Measurements from ENCODE around the gene RGS19. TPM values are rescaled to one million over a fixed set of nuclear protein-coding genes. Genes with fewer than 3 reads are reported as not detected.
A peak's percentile ranks its signal among the peaks of the same experiment; 100 is the strongest.

The RGS19 gene
- total RNA-seq, 1 donor from 2014 or later, result 4.6 TPM

GRCh38 chr20:64065062-64065973 lies 14.0 kb downstream of the RGS19 start:
- peak; percentile 95 for DNase-seq (ENCODE audit: low spot score)
- peak; percentile 57 for ATAC-seq

GRCh38 chr20:64064145-64064698 lies 15.1 kb downstream of the RGS19 start:
- peak; percentile 43 for ATAC-seq

GRCh38 chr20:64063389-64064144 lies 15.8 kb downstream of the RGS19 start:
- peak; percentile 1 for ATAC-seq

More at GRCh38 chr20:64064145-64064698, 15.1 kb downstream of the RGS19 start:
- DNase-seq (ENCODE audit: low spot score), result peak; percentile 94

GRCh38 chr20:64062596-64063388 lies 16.5 kb downstream of the RGS19 start, which contains the start of gene TCEA2:
Gene TCEA2 (plus strand): TSS chr20:64063198. CDS start chr20:64063313, 115 bp downstream.
- DNase-seq (ENCODE audit: low spot score) (peak; percentile 97), ATAC-seq (peak; percentile 62)

More at GRCh38 chr20:64063389-64064144, 15.8 kb downstream of the RGS19 start:
- DNase-seq (ENCODE audit: low spot score), result peak; percentile 68

- no peak for DNase-seq (ENCODE audit: low spot score)
- ATAC-seq, result no peak
These were observed 17.1 kb downstream of the RGS19 start for GRCh38 chr20:64062276-64062595.

GRCh38 chr20:64058536-64058935 lies 20.8 kb downstream of the RGS19 start:
- no peak for ATAC-seq
- DNase-seq (ENCODE audit: low spot score), result no peak

- ATAC-seq, result peak; percentile 71
- DNase-seq (ENCODE audit: low spot score), result peak; percentile 75
These were observed 21.5 kb downstream of the RGS19 start for GRCh38 chr20:64057628-64058498.

GRCh38 chr20:64056889-64057627 lies 22.3 kb downstream of the RGS19 start:
- peak; percentile 3 for ATAC-seq
- no peak for DNase-seq (ENCODE audit: low spot score)

GRCh38 chr20:64056639-64056888 lies 22.8 kb downstream of the RGS19 start:
- no peak for DNase-seq (ENCODE audit: low spot score)
- ATAC-seq, result peak; percentile 4

- DNase-seq (ENCODE audit: low spot score), result no peak
These were observed 23.3 kb downstream of the RGS19 start for GRCh38 chr20:64055893-64056638.

GRCh38 chr20:64055396-64055892 lies 23.9 kb downstream of the RGS19 start:
- ATAC-seq (no peak), DNase-seq (ENCODE audit: low spot score) (no peak)

More at GRCh38 chr20:64055893-64056638, 23.3 kb downstream of the RGS19 start:
- peak; percentile 11 for ATAC-seq

GRCh38 chr20:64053841-64054661 lies 25.3 kb downstream of the RGS19 start:
- ATAC-seq, result peak; percentile 23

GRCh38 chr20:64052987-64053840 lies 26.1 kb downstream of the RGS19 start:
- ATAC-seq (peak; percentile 21), DNase-seq (ENCODE audit: low spot score) (no peak)

More at GRCh38 chr20:64053841-64054661, 25.3 kb downstream of the RGS19 start:
- no peak for DNase-seq (ENCODE audit: low spot score)

- ATAC-seq (no peak), DNase-seq (ENCODE audit: low spot score) (no peak)
These were observed 27.0 kb downstream of the RGS19 start for GRCh38 chr20:64052326-64052722.

- no peak for ATAC-seq
These were observed 27.6 kb downstream of the RGS19 start for GRCh38 chr20:64051561-64052325.

GRCh38 chr20:64051033-64051452 lies 28.3 kb downstream of the RGS19 start:
- DNase-seq (ENCODE audit: low spot score) (no peak), ATAC-seq (no peak)

More at GRCh38 chr20:64051561-64052325, 27.6 kb downstream of the RGS19 start:
- no peak for DNase-seq (ENCODE audit: low spot score)

Measured in left lobe of liver (tissue), 2 donors.